ENCODE measurements around the gene RXRA. TPM values are rescaled to one million over a fixed set of nuclear protein-coding genes. Genes with fewer than 3 reads are reported as not detected.
A peak's percentile ranks its signal among the peaks of the same experiment; 100 is the strongest.

Gene RXRA
- 1 to 10 TPM; 1.2 to 1.4 TPM for total RNA-seq

DNA sequence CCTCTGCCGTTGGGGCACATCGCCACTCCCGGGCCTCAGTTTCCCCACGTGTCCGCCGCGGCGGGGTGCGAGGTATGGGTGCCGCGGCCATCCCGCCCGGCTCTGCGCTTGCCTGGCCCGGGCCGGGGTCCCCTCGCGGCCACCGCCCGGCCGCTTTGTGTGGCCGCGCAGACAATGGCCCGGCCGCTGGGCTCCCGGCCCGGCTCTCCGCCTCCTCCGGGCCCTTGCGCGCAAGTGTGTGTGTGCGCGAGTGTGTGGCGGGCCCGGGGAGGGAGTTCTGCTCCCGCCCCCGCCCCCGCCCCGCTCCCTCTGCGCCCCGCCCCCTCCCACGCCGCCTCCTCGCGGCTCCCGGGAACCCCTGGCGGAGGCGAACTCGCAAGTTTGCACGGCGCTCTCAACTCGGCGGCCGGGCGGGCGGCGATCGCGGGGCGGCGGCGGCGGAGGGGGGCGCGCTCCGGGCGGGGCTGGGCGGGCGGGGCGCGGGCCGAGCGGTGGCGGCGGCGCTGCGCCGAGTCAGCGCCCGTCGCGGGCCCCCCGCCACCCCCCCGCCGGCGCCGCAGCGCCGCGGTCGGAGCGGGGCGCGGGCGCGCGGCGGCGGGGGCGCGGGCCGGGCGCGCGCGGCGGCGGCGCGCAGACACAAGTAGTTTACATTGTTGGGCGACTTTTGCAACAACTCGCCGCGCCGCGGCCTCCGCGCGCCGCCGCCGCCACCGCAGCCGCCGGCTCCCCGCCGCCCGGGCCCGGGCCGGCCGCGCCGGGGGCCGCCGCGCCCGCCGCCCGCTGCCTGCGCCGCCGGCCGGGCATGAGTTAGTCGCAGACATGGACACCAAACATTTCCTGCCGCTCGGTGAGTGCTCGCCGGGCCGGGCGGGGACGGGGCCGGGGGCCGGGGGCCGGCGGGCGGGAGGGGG lies at the start of gene RXRA:
Gene RXRA, plus strand, starts transcription at position 643 of the 911 bp plus-strand sequence. Its CDS starts 177 bp downstream, at position 820.
- peak within 1 kb of the TSS; percentile 63 for H3K4me3 Mint-ChIP-seq

DNA sequence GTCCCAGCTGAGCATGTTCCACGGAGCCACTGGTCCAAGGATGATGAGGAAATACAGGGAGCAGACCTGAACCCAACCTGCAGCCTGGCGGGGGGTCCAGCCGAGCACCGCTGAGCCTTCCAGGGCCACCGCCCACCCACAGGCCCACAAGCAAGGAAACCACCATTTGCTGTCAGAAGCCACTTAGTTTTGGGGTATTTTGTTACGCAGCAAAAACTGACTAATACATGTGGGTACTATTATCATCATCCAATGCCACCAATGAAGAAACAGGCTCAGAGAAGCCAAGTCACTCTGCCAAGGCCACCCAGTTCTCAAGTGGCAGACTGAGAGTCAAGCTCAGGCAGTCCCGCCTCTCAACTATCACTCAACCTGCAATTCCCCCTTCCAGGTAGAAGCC lies 48.0 kb upstream of the RXRA start:
- Mint-ChIP-seq H3K9me3 (no peaks in the 10 kb centered on the region), H3K27ac (no peak overlapping the region), H3K27me3 (peaks cover 5% of the 10 kb centered on the region), H3K4me3 (no peak overlapping the region), H3K4me1 (no peaks in the 10 kb centered on the region), H3K36me3 (ENCODE audit: low read depth) (no peaks in the 10 kb centered on the region)
- POLR2A ChIA-PET = no interaction called here
- CTCF ChIA-PET = no interaction called here
- no peak for DNase-seq

More for the DNA sequence above, at the start of gene RXRA:
- Mint-ChIP-seq H3K4me1 (peaks cover 3% of the 10 kb centered on the region), H3K9me3 (no peaks in the 10 kb centered on the region), H3K27me3 (peaks cover 36% of the 10 kb centered on the region), H3K27ac (no peak within 1 kb of the TSS), H3K36me3 (ENCODE audit: low read depth) (no peaks in the 10 kb centered on the region)
- ChIA-PET CTCF (no interaction called here), POLR2A (no interaction called here)
- DNase-seq = peak; percentile 33

DNA sequence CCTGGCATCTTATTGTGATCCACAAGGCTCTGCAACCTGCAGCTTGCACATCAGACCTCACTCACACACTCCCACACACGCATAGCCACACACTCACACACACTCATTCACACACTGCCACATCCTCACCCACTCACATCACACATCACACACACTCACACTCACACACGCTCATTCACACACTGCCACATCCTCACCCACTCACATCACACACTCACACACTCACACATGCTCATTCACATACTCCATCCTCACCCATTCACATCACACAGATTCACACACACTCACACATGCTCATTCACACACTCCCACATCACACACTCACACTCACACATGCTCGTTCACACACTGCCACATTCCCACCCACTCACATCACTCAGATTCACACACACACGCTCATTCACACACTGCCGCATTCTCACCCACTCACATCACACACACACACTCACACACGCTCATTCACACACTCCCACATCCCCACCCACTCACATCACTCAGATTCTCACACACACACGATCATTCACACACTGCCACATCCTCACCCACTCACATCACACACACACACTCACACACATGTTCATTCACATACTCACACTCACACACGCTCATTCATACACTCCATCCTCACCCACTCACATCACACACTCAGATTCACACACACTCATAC lies 47.1 kb upstream of the RXRA start:
- CTCF ChIA-PET = no interaction called here
- Mint-ChIP-seq H3K36me3 (ENCODE audit: low read depth) (no peaks in the 10 kb centered on the region), H3K4me3 (no peak overlapping the region), H3K9me3 (no peaks in the 10 kb centered on the region), H3K4me1 (no peaks in the 10 kb centered on the region), H3K27ac (no peak overlapping the region), H3K27me3 (peaks cover 5% of the 10 kb centered on the region)
- POLR2A ChIA-PET = no interaction called here
- DNase-seq = no peak

DNA sequence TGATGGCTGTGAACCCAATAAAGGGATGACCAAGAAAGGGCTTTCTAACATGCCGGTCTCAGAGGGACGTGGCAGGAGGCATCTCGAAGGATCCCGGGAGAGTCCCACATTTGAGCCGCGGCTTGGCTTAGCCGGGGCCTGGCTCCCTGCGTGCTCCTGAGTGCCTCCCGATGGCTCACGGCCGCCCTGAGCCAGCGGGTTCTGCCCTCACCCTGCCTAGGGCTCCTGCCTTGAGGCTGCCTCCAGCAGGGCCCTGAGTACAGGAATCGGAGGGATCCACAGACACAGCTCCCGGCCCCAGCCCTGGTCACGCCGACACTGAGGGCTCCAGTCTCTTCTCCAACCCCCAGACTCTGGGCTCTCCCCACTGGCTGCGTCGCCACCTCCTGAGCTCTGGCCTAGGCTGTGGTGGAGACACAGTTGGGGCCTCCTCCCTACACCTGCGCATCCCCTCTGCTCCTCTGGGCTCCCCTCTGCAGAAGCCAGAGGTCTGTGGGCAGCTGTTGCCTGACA lies 44.1 kb upstream of the RXRA start:
- Mint-ChIP-seq H3K27ac (no peak overlapping the region), H3K27me3 (no peaks in the 10 kb centered on the region), H3K4me1 (no peaks in the 10 kb centered on the region), H3K4me3 (no peak overlapping the region), H3K36me3 (ENCODE audit: low read depth) (no peaks in the 10 kb centered on the region), H3K9me3 (no peaks in the 10 kb centered on the region)
- ChIA-PET POLR2A (no interaction called here), CTCF (no interaction called here)
- DNase-seq = no peak

DNA sequence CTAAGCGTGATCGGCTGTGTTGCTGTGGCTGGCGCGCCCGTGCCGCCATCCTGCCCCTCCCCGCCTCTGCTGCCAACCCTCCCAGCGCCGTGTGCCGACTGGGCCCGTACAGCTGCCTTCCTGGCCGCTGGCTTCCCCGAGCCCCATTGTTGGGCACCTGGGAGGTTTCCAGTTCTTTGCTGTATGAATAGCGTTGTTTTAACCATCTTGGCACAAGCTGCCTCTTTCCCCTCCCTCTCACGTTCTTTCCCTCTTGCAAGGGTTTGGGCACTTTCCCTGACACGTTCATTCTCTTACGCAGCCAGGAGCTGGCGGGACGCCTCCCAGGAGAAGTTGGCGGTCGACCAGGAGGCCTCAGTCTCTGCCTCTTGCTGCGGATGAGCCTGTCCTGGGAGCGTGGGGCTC lies 43.1 kb upstream of the RXRA start:
- CTCF ChIA-PET = no interaction called here
- no peak overlapping the region for H3K4me3 Mint-ChIP-seq
- no peaks in the 10 kb centered on the region for H3K4me1 Mint-ChIP-seq
- no peaks in the 10 kb centered on the region for H3K36me3 Mint-ChIP-seq (ENCODE audit: low read depth)
- DNase-seq = no peak
- POLR2A ChIA-PET = no interaction called here
- H3K27me3 Mint-ChIP-seq = no peaks in the 10 kb centered on the region
- no peak overlapping the region for H3K27ac Mint-ChIP-seq
- H3K9me3 Mint-ChIP-seq = no peaks in the 10 kb centered on the region

DNA sequence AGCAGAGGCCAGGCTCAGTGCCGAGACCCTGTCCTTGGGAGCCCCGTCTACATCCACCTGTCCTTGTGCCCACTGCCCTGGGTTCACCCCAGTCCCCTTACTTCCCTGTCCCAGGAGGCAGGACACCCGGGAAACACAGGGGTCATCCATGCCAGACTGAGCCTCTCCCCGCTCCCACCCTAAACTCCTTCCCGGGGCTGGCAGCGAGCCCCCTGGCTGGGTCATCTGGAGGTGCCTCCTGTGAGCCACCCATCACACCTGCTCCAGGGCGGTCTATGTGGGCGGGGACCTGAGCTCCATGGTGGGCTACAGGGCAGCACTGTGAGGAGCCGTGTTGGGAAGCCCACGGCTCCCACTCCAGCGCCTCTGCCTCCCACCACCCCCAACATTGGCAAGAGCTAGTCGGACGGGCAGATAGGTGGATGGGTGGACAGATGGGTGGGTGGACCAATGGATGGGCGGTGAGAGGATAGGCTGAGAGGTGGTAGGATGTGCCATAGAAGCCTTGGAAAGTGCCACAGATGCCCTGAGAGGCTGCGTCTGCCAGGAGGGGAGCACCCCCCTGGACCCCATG lies 42.5 kb upstream of the RXRA start:
- Mint-ChIP-seq H3K27me3 (no peaks in the 10 kb centered on the region), H3K4me1 (no peaks in the 10 kb centered on the region)

DNA sequence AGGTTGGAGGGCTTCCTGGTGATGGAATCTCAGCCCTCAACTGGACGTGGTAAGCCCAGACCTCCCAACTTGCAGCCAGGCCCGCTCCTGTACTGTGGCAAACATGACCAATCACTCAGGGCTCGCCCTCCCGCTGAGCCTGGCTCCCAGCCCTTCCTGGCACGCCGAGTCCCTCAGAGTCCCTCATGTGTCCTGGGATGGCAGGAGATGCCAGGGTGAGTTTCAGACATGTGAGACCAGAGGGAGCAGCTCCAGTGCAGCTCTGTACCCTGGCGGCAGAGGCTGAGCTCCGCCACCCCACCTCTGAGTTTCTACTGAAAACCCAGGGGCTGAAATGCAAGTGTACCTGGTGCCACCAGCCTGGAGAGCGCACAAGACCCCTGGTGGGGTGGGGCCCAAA lies 42.0 kb upstream of the RXRA start:
- Mint-ChIP-seq H3K4me3 (no peak overlapping the region), H3K27me3 (no peaks in the 10 kb centered on the region), H3K27ac (no peak overlapping the region), H3K4me1 (no peaks in the 10 kb centered on the region), H3K36me3 (ENCODE audit: low read depth) (no peaks in the 10 kb centered on the region), H3K9me3 (no peaks in the 10 kb centered on the region)
- DNase-seq = no peak
- POLR2A ChIA-PET = no interaction called here
- CTCF ChIA-PET = no interaction called here

More for the DNA sequence above, 42.5 kb upstream of the RXRA start:
- H3K4me3 Mint-ChIP-seq = no peak overlapping the region
- ChIA-PET CTCF (no interaction called here), POLR2A (no interaction called here)
- no peak overlapping the region for H3K27ac Mint-ChIP-seq
- no peaks in the 10 kb centered on the region for H3K9me3 Mint-ChIP-seq
- H3K36me3 Mint-ChIP-seq (ENCODE audit: low read depth) = no peaks in the 10 kb centered on the region
- no peak for DNase-seq

DNA sequence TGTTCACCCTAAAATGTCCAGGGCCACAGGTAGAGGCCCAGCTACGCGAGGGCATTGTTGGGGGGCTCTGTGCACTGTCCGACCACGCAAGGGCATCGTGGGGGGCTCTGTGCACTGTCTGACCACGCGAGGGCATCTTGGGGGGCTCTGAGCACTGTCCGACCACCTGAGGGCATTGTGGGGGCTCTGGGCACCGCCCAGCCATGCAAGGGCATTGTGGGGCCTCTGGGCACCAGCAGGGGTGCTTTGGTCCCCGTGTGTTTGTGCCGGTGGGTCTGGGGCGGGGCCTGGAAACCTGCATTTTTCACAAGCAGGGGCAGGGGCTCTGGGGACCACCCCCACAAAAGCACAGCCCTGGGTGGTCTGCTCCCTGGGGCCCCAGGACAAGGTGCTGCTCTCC lies 41.5 kb upstream of the RXRA start:
- H3K4me1 Mint-ChIP-seq = no peaks in the 10 kb centered on the region
- no peak overlapping the region for H3K27ac Mint-ChIP-seq
- ChIA-PET POLR2A (no interaction called here), CTCF (no interaction called here)
- H3K27me3 Mint-ChIP-seq = no peaks in the 10 kb centered on the region
- no peak for DNase-seq
- H3K36me3 Mint-ChIP-seq (ENCODE audit: low read depth) = no peaks in the 10 kb centered on the region
- no peaks in the 10 kb centered on the region for H3K9me3 Mint-ChIP-seq
- H3K4me3 Mint-ChIP-seq = no peak overlapping the region

DNA sequence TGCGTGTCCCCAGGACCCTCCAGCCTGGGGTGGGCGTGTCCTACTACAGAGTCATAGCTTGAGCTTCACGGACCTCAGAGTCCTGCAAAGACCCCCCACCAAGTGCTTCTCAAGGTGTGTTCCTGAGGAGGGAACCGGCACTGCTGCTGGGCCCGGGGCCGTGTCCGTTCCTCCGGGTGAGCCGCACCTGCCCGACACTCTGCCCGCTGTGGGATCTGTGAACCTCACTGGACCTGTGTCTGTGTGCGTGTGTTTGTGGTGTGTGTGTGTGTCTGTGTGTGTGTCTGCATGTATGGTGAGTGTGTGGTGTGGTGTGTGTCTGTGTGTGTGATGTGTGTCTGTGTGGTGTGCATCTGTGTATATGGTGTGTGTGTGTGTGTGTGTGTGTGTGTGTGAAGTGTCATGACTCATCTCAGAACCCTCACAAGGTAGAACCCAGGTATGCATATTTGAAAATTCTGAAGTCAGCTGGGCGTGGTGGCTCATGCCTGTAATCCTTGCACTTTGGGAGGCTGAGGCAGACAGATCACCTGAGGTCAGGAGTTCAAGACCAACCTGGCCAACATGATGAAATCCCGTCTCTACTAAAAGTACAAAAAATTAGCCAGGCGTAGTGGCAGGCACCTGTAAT lies 40.9 kb upstream of the RXRA start:
- H3K36me3 Mint-ChIP-seq (ENCODE audit: low read depth) = no peaks in the 10 kb centered on the region
- H3K4me3 Mint-ChIP-seq = no peak overlapping the region
- CTCF ChIA-PET = interaction anchor here (0.6 kb wide), 1 partner anchor 841 kb away, joined by 3 read pairs; no protein-coding TSS in a partner anchor
- no peak overlapping the region for H3K27ac Mint-ChIP-seq
- no peaks in the 10 kb centered on the region for H3K9me3 Mint-ChIP-seq
- no peaks in the 10 kb centered on the region for H3K27me3 Mint-ChIP-seq
- POLR2A ChIA-PET = no interaction called here
- no peak for DNase-seq
- H3K4me1 Mint-ChIP-seq = no peaks in the 10 kb centered on the region

DNA sequence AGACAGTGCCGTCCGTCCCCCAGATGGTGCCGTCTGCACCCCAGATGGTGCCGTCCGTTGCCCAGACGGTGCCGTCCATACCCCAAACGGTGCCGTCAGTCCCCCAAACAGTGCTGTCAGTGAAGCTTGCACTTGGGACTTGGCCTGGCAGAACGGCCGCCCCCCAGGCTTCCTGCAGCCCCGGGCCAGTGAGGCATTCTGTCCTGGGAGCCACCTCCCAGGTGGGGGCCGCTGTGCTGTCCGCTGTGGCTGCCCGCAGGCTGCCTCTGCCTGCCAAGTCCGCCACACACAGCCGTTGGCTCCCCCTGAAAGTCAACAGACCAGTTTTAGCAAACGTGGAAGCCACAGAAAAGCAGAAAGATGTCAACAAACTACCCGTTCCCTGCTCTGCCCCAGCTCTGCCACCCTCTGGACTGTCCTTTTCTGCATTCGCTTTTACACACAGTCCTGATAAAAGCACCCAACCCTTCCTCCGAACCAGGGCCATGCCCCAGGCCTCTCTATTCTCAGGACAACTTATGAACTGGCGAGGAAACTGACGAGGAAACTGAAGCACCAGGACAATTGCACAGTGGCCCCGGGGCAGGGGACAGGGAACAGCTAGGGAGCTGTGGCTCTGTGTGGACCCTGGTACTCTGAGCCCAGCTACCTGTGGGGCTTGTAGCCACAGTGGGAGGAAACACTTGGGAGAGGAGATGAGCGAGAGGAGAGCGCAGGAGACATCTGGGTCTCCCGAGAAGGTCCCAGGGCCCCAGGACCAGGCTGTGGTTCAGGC lies 39.6 kb upstream of the RXRA start:
- Mint-ChIP-seq H3K4me3 (no peak overlapping the region), H3K4me1 (no peaks in the 10 kb centered on the region), H3K27me3 (no peaks in the 10 kb centered on the region), H3K27ac (no peak overlapping the region), H3K36me3 (ENCODE audit: low read depth) (no peaks in the 10 kb centered on the region), H3K9me3 (no peaks in the 10 kb centered on the region)
- ChIA-PET CTCF (no interaction called here), POLR2A (no interaction called here)
- DNase-seq = no peak

DNA sequence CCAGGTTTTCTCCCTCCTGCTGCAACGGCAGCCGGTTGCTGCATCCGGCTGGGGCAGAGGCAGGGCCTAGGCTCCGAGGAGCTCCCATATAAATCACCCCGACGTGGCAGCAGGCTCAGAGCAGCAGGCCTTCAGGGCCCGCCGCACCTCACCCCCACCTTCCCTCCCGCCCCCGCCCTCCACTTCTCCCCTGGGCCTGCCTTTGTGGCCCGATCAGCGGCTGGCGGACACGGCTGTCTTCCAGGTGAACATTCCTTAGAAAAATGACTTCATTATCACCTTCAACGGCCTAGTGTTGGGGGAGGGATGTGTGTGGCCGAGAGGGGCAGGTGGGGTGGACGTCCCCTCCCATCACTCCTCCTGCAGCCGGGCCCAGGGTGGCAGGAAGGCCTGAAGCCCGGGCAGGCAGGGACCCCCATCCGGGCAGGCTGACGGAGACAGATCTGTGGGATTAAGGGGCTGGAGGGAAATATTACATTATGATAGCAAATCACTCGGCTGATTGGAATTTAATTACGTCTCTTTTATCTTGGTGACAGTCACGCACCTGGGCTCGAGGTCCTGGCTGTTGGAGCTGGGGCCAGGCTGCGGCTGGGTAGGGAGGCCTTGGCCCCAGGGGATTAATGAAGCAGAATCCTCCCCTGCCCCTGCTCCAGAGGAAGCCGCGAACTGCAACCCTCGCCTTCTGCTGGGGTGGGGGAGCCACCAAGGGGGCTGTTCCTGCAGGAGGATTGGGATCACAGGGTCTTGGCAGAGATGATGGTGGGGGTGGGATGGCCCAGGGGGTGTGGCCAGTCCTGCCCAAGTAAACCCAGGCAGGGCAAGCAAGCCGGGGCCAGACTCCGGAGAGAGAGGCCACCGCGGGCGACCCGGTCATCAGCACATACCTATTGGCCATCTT lies 38.4 kb upstream of the RXRA start:
- Mint-ChIP-seq H3K4me1 (no peaks in the 10 kb centered on the region), H3K9me3 (no peaks in the 10 kb centered on the region), H3K27me3 (no peaks in the 10 kb centered on the region), H3K4me3 (no peak overlapping the region), H3K27ac (no peak overlapping the region), H3K36me3 (ENCODE audit: low read depth) (no peaks in the 10 kb centered on the region)
- no peak for DNase-seq
- ChIA-PET CTCF (no interaction called here), POLR2A (no interaction called here)

DNA sequence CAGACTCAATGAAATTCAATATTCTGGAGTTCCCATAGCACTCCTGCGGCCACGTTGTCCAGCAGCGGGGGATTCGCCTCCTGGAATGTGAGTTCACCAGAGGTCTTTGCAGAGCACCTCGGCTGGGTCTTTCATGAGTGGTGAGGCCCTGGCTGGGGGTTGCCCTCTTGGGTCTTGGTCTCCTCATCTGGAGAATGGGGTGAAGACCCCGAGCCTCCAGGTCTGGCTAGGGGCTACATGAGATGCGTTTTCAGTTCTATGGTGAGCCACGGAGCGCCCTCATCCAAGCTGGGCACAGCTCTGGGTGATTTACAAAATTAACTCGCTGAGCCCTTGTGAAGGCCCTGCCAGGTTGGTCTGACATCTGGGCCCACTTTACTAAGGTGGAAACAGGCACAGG lies 37.5 kb upstream of the RXRA start:
- no peaks in the 10 kb centered on the region for H3K36me3 Mint-ChIP-seq (ENCODE audit: low read depth)
- POLR2A ChIA-PET = no interaction called here
- no peak overlapping the region for H3K4me3 Mint-ChIP-seq
- no peaks in the 10 kb centered on the region for H3K27me3 Mint-ChIP-seq
- no peak for DNase-seq
- H3K27ac Mint-ChIP-seq = no peak overlapping the region
- H3K4me1 Mint-ChIP-seq = no peaks in the 10 kb centered on the region
- no peaks in the 10 kb centered on the region for H3K9me3 Mint-ChIP-seq
- CTCF ChIA-PET = no interaction called here
